ENCODE measurements around the gene YWHAG.
"Not testable (repeated sequence)": the region's sequence is repeated elsewhere in the genome, so short reads cannot be mapped to it uniquely, and the experiment has no call there.

The YWHAG gene

DNA sequence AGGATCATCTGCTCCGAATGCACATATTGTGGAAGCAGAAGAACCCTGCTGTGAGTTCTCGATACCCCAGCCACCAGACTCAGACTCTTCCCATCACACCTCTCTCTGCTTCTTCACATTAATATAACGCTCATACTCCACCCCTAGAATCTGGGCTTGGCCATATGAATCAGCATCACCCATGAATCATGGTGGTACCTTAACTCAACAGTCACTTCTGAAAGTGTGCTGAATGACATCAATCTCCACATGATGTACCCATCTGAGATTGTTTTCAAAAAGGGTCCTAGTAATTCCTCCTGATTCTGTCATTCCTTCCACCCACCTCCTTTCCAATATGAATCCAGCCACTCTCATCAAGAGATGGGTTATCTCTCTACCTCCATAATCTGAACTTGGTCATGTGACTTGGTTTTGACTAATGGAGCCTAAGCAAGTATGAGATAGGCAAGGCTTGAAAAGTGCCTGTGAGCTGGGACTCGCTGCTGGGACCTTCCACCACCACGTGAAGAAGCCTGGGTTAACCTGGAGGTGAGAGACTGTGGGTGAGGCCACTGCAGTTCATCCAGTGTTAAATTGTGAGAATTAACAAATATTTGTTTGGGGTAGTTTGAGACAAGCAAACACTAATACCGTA is 15.4 kb downstream of the YWHAG start:
- in situ Hi-C loops (cut with HindIII; ENCODE audit: low sequenced_read_pairs): no loop called here
- DNase-seq (ENCODE audit: low read depth): no peak
- TF ChIP-seq, protein P1, sequence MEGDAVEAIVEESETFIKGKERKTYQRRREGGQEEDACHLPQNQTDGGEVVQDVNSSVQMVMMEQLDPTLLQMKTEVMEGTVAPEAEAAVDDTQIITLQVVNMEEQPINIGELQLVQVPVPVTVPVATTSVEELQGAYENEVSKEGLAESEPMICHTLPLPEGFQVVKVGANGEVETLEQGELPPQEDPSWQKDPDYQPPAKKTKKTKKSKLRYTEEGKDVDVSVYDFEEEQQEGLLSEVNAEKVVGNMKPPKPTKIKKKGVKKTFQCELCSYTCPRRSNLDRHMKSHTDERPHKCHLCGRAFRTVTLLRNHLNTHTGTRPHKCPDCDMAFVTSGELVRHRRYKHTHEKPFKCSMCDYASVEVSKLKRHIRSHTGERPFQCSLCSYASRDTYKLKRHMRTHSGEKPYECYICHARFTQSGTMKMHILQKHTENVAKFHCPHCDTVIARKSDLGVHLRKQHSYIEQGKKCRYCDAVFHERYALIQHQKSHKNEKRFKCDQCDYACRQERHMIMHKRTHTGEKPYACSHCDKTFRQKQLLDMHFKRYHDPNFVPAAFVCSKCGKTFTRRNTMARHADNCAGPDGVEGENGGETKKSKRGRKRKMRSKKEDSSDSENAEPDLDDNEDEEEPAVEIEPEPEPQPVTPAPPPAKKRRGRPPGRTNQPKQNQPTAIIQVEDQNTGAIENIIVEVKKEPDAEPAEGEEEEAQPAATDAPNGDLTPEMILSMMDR (IDR thresholded peaks at IDR 0.05; ENCODE audit: low read depth, low read length, missing control alignments): no peak
- H3K4me3 ChIP-seq (ENCODE audit: low read depth, low read length): no peak overlapping the region

DNA sequence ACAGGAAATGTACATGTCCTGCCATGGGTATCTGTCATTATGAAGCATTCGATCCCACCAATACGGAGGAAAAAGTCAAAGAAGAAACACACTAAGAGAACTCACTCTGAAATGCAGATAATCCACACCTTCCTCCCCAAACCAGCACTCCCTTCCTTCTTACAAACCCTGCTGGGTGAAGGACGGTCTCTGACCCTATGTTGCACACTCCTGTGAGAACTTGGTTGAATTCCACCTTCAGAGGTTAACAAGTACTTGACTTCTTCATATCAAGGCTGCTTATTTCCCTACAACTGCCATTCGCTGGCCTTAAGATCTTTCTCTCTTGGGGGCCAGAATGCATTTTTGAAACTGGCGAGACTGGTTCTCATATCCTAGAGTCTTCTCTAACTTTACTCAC is 16.6 kb downstream of the YWHAG start:
- TF ChIP-seq, protein P1 (IDR thresholded peaks at IDR 0.05; ENCODE audit: low read depth, low read length, missing control alignments): no peak
- no peak overlapping the region for H3K4me3 ChIP-seq (ENCODE audit: low read depth, low read length)
- in situ Hi-C loops (cut with HindIII; ENCODE audit: low sequenced_read_pairs): no loop called here
- DNase-seq (ENCODE audit: low read depth): no peak

DNA sequence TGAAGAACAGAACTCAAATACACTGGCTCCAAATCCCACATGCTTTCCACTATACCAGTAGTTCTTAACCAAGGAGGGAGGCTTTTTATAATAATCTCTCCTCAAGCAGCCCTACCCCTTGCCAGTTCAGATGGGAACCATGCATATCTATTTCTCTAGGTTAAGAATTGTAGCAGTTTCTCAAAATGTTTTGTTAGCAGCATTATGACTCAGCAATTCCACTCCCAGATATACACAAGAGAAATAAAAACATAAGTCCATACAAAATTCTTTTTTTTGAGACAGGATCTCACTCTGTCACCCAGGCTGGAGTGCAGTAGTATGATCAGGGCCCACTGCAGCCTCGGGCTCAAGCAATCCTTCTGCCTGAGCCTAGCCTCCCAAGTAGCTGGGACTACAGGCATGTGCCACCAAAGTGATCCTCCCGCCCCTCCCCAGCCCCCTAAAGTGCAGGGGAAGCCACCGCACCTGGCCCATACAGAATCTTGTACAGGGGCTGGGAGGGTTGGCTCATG is 18.1 kb downstream of the YWHAG start:
- peak; percentile 49 for DNase-seq (ENCODE audit: low read depth)
- in situ Hi-C loops (cut with HindIII; ENCODE audit: low sequenced_read_pairs): no loop called here
- H3K4me3 ChIP-seq (ENCODE audit: low read depth, low read length): no peak overlapping the region
- TF ChIP-seq, protein P1 (IDR thresholded peaks at IDR 0.05; ENCODE audit: low read depth, low read length, missing control alignments): no peak

DNA sequence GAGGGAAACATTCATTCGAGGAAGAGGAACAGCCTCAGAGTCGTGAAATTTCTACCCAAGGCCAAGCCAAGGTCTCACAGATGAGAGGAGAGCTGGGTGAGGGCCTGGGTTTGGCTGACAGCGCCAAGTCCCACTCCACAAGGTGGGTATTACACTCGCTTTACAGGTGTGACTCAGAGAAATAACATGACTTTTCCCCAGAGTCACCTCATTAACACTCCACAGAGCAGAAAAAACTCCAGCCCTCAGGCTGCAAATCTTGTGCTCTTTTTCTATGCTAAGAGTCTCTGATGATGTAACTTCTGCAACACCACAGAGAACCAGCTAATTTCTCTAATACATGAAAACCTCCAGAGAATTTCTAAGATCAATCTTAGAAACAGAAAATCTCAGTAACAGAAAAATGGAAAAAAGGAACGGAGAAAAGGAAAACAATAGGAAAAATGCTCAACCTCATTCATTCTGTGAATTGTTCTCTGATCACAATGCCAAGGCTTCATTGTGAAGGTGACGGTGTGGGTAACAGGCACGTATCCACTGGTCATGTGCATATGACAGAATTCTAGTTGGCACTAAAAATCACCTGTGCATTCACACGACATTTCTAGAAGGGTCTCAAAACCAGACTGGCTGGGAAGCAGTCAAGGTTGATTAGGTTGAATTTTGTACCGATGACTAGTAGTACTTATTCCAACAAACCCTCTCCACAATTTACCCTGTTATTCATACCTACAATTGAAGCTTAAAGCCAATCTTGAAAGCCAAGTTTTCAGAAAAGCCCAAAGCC is 20.3 kb downstream of the YWHAG start:
- TF ChIP-seq, protein P1 (IDR thresholded peaks at IDR 0.05; ENCODE audit: low read depth, low read length, missing control alignments): no peak
- DNase-seq (ENCODE audit: low read depth): no peak
- no peak overlapping the region for H3K4me3 ChIP-seq (ENCODE audit: low read depth, low read length)
- in situ Hi-C loops (cut with HindIII; ENCODE audit: low sequenced_read_pairs): loop anchor here (10.0 kb wide), 1 partner anchor 154 kb away; no protein-coding TSS in a partner anchor

DNA sequence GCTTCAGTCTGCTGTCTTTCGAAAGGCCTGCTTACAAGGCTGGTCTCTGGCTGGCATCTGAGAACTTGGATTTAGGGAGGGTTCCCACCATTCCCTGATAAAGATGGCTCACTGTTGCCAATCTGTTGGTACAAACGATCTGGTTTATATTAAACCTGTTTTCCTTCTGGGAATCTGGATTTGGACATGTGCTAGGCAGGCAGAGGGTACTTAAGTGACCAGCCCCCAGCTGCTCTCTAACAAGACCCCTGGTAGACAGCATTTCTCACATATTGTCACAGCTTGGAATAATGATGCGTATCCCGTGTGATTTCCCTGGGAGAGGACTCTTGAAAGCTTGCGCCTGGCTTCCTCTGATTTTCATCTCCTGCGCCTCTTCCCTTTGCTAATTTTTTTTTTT is 21.6 kb downstream of the YWHAG start:
- TF ChIP-seq, protein P1 (IDR thresholded peaks at IDR 0.05; ENCODE audit: low read depth, low read length, missing control alignments): no peak
- H3K4me3 ChIP-seq (ENCODE audit: low read depth, low read length): no peak overlapping the region
- in situ Hi-C loops (cut with HindIII; ENCODE audit: low sequenced_read_pairs): loop anchor here (10.0 kb wide), 1 partner anchor 152 kb away; no protein-coding TSS in a partner anchor
- no peak for DNase-seq (ENCODE audit: low read depth)

DNA sequence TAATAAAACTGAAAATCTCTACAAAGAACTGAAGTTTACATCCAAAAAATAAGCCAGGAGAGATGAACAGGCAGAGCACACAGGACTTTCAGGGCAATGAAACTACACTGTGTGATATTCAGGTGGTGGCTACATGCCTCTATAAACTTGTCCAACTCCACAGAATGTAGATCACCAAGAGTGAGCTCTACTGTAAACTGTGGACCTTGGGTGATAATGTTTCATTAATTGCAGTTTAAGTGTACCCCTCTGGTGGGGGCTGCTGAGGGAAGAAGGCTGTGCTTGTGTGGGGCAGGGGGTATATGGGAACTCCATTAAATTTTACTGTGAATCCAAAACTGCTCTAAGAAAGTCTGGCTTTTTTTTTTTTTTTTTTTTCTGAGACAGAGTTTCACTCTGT is 22.7 kb downstream of the YWHAG start:
- in situ Hi-C loops (cut with HindIII; ENCODE audit: low sequenced_read_pairs): loop anchor here (10.0 kb wide), 1 partner anchor 151 kb away; no protein-coding TSS in a partner anchor
- TF ChIP-seq, protein P1 (IDR thresholded peaks at IDR 0.05; ENCODE audit: low read depth, low read length, missing control alignments): no peak
- H3K4me3 ChIP-seq (ENCODE audit: low read depth, low read length): no peak overlapping the region
- DNase-seq (ENCODE audit: low read depth): no peak

DNA sequence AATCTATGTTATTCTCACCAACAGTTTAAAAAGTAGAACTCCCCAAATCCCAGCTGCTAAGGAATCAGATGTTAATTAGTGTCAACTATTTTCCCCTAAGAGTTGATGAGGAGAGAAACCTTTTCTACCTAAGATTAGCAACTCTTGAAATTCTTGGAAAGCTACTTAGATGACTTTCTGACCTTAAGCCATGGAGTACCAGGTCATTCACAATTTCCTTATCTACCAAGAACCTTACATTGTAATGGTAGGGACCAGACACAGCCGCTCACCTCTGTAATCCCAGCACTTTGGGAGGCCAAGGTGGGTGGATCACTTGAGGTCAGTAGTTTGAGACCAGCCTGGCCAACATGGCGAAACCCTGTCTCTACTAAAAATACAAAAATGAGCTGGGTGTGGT is 23.4 kb downstream of the YWHAG start:
- in situ Hi-C loops (cut with HindIII; ENCODE audit: low sequenced_read_pairs): loop anchor here (10.0 kb wide), 1 partner anchor 151 kb away; no protein-coding TSS in a partner anchor
- not testable (repeated sequence) for H3K4me3 ChIP-seq (ENCODE audit: low read depth, low read length); DNase-seq (ENCODE audit: low read depth)

Data from astrocyte of the cerebellum (primary cell).